GM18858 (cell line): Measurements from ENCODE around the gene CYBA.

Experiments used
- ATAC-seq: cut with Tn5 transposase; IDR thresholded peaks from one replicate; pipeline ENCODE4 v1.9.1; 2021; ENCODE audit not compliant: unreplicated experiment

Gene CYBA

GRCh38 chr16:88647178-88648070, 3.4 kb downstream of the CYBA start:
- ATAC-seq, result no peak

- no peak for ATAC-seq
Observed at GRCh38 chr16:88646345-88647034, 4.4 kb downstream of the CYBA start.

GRCh38 chr16:88645941-88646340, 4.9 kb downstream of the CYBA start:
- ATAC-seq, result no peak

DNA sequence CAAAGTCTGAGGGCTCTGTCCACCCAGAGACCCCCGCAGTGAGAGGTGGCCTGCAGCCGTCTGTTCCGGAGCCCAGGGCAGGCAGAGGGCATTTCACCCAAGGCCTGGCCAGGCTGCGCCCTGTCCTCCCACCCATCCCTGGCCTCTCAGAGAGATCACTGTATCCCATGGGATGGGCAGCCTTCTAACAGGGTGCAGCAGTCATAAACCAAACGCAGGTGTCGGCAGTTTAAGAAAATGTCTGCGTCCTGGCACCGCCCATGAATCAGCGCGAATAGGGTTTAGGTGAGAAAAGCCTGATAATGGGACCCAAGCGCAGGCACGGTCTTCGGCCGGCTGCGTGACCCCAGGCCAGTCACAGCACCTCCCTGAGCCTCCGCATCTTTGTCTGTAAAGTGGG, 5.4 kb downstream of the CYBA start:
- ATAC-seq, result no peak

DNA sequence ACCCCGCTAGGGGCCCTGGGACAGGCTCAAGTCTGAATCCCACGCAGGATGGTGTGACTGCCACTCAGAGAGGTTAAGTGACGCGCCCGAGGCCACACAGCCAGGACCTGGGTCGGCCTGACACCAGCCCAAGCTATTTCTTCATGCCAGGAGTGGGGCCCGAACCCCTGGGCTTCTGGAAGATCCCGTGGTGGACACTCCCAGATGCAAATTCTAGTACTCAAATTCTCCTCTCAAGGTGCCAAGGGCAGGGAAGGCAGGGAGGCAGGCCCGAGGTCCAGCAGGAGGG, 7.3 kb downstream of the CYBA start:
- no peak for ATAC-seq

DNA sequence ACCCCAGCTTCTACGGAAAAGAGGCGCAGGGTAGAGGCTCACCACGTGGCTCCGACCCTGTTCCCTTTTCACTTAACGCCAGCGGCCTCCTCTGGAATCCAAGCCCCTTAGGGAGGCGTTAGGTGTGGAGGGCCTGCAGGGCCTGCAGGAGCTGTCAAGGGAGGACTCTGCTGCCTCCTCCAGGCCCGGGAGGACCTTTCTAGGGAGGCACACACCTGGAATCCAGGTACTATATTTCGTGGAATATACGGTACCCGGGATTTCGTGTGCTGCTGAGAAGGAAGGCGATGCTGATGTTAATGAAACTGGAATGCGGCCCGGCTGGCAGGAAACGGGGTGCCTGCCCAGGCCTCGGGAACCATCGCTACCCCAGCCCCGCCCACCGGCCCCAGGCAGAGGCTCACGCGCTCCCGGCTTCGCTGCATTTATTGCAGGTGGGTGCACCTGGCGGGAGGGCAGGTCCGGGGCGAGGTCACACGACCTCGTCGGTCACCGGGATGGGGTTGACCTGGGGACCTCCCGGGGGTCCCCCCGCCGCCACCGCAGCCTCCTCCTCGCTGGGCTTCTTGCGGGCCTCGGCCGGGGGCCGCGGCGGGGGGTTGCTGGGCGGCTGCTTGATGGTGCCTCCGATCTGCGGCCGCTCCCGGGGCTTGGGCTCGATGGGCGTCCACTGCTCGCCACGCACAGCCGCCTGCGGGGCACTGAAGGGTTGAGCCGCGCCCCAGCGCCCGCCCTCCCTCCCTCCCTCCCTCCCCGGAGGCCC, 7.8 kb downstream of the CYBA start:
- ATAC-seq, result no peak

DNA sequence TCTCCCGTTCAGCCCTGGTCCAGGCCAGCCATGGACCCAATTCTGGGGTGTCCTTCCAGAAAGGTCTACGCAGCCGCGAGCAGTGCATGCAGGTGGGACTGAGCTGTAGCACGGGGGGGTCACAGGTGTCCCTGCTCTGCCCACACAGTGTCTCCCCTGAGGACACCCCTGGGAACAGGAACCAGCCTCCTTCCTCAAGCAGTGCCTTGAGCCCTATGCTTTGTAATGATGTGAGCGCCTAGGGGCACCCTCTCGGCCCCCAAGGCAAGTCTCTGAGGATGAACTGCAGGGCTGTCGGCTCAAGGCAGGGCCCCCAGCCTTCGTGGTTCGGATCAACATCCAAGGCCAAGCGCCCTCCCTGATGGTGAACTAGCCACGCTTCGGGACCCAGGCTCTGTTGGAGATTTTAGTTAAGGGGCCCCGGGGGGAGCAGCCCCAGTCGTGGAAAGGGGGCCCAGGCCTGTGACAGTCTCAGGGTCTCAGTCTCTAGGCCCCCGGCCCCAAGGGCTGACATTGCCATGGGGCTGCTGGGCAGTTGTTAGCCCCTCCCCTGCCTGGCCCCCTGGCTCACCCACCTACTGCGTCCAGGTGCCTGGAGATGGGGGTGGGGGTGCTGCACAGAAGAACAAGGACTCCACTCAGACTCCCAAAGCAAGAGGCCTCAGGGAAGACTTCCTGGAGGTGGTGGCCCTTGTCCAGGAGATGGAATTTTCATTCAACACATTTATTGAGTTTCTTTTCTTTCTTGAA, 10.2 kb downstream of the CYBA start:
- no peak for ATAC-seq

DNA sequence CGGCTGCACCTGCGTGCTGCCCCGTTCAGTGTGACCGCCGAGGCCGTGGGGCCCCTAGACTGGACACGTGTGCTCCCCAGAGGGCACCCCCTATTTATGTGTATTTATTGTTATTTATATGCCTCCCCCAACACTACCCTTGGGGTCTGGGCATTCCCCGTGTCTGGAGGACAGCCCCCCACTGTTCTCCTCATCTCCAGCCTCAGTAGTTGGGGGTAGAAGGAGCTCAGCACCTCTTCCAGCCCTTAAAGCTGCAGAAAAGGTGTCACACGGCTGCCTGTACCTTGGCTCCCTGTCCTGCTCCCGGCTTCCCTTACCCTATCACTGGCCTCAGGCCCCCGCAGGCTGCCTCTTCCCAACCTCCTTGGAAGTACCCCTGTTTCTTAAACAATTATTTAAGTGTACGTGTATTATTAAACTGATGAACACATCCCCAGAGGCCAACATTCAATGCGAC, 10.8 kb downstream of the CYBA start:
- no peak for ATAC-seq

DNA sequence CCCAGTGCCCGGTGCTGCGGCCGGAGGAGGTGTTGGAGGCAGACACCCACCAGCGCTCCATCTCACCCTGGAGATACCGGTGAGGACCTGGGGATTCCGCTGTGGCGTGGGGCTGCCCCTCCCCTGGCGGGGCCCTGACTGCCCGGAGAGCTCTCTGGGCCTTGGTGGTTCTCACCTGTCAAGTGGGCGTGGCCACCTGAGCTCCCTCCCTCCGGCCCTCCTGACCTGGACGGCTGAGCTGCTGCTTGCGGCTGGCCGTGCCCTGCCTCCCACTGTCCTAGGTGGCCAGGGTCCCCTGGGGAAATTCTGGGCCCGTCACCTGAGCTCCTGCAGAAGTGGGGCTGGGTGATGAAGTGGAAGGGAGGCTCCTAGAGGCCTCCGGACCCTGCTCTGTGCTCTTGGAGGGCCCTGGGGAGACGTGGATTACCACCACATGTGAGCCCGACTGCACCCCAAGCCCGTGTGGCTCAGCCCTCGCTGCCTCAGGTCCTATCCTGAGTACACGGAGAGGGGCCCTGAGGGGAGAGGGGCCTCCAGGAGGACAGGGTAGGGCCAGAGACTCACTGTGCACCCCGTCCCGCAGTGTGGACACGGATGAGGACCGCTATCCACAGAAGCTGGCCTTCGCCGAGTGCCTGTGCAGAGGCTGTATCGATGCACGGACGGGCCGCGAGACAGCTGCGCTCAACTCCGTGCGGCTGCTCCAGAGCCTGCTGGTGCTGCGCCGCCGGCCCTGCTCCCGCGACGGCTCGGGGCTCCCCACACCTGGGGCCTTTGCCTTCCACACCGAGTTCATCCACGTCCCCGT, 11.4 kb downstream of the CYBA start:
- no peak for ATAC-seq

GRCh38 chr16:88638323-88639230, 12.3 kb downstream of the CYBA start, which contains the start of gene IL17C:
IL17C (plus strand) TSS chr16:88638572; CDS start chr16:88638642, 70 bp downstream.
- no peak for ATAC-seq

DNA sequence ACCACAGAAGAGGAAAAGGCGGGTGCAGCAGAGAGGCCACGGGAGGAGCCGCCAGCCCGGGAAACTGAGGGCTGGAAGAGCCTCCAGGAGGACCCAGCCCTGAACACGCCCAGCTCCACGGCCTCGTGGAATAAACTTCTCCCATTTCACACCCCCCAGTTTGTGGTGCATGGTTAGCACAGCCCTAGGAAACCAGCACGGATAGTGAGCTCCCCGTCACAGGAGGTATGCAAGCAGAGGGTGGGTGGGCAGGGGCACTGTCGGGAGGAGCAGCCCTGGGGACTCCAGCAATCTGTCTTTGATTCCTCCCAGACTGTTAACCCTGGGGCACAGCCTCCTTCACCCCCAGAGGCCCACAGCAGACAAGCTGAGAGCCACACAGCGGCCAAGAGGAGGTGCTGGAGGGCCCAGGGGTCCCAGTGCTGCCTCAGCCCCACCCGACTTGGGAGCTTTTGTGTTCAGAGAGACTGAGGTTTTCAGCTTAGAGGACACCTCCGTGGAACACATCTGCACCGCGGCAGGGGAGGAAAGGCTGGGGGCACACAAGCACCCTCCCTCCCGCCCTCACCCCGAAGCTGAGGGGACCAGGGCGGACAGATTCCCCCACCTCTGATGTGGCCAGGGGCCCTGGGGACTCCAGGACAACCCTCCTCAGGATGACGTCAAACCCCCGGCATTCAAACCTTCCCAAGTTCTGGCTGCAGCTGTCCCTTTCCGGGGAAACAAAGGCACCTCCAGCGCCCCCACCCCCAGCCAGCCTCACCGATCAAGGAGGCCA, 14.2 kb downstream of the CYBA start:
- ATAC-seq, result no peak

- ATAC-seq, result no peak
Observed at GRCh38 chr16:88635671-88636319, 15.1 kb downstream of the CYBA start.

- ATAC-seq, result no peak
Observed at GRCh38 chr16:88634994-88635670, 15.7 kb downstream of the CYBA start.

DNA sequence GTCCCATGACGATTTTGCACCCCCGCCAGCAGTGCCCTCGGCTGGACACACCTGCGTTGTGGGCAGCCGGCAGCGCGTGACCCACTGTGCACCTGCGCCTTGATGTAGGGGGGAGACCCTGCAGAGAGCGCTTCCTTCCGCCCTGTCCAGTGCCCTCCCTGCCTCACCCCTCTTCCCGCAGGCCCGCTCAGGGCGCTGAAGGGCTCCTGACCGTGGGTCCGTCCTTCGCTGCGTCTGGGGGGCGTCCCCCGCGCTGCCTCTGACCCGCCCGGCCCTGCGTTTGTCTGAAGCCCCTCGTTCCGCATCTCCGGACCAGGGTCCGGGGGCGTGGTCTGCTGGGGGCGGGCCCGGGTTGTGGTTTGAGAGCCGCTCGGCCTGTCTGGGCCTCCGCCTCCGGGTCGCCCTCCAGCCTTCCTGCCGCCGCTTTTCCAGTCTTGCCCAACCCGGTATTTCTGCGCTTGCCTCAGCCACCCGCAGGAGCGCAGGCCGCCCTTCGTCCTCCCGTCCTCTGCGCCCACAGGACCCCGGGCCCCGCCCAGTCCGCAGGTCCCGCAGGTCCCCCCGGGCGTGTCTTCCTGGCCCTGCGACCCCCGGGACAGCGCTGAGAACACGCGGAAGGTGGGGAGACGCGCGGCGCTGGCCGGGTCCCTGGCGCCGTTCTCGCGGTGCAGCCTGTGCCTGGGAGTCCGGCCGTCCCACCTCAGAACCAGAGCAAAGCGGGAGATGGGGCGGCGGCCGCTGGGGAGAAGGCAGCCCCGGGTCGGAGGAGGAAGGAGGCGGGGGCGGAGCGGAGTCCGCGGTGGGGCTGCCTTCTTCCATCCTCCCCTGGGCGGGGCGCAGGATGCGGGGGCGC, 16.5 kb downstream of the CYBA start:
- ATAC-seq, result no peak

GRCh38 chr16:88633684-88634140, 17.1 kb downstream of the CYBA start:
- ATAC-seq, result no peak

- no peak for ATAC-seq
Observed at GRCh38 chr16:88632587-88632930, 18.3 kb downstream of the CYBA start.
